HCT116 (cell line): ENCODE measurements around the gene ZSCAN2. TPM values are rescaled to one million over a fixed set of nuclear protein-coding genes. Genes with fewer than 3 reads are reported as not detected.

Experiments
- ATAC-seq: fragments of 200-7000 bp; cut with Tn5 transposase; 2 replicates; pipeline ENCODE4 v1.9.1; 2020; ENCODE audit warnings: mild to moderate bottlenecking, moderate library complexity
- BruUV-seq: library from RNA; stranded (reverse); fragments of 400-500 nt; replicated peaks from 2 replicates; lab custom pipeline; 2021; lab: Mats Ljungman, UMichigan
- CTCF ChIA-PET: fragments of 300-600 bp; sonication (Branson Sonifier 250); formaldehyde crosslinking; loops from one replicate; lab custom pipeline; 2021; ENCODE audit warnings: antibody characterized with exemption; lab: Charles Lee
- POLR2A ChIA-PET: fragments of 300-600, 350-600 bp; sonication (Branson Sonifier 250); formaldehyde crosslinking; loops from one replicate; lab custom pipeline; 2021; ENCODE audit warnings: antibody characterized with exemption; lab: Charles Lee
- RAD21 ChIA-PET, 2 experiments: fragments of 300-600 bp; sonication (Branson Sonifier 250); formaldehyde crosslinking; loops; one replicate each; lab custom pipeline; 2023; ENCODE audit warnings: low total read pairs in 2 of 2; ENCODE audit not compliant: uncharacterized antibody in 2 of 2, unreplicated experiment in 2 of 2, low non-redundant PET in 1 of 2; lab: Charles Lee
- DNase-seq: peaks from one replicate; pipeline ENCODE4 v3.0.0-alpha.2; 2010; ENCODE audit warnings: low read depth, low spot score
- H2AFZ ChIP-seq: fragments of 200-600 bp; shearing (Covaris generic), sonication (generic); 2 replicates; pipeline ENCODE4 v1.6.1; 2017; ENCODE audit warnings: low read depth, mixed run types, mixed read lengths, antibody characterized with exemption, low read length; ENCODE audit not compliant: poor library complexity, severe bottlenecking
- H3K27ac ChIP-seq: 2 replicates; pipeline ENCODE4 v1.5.1; 2012; ENCODE audit warnings: low read depth, low read length
- H3K27me3 ChIP-seq: fragments of 200-600 bp; sonication (generic); 2 replicates; pipeline ENCODE4 v1.6.1; 2016; ENCODE audit warnings: mixed run types, low read length, mixed read lengths; ENCODE audit not compliant: insufficient read depth
- H3K36me3 ChIP-seq, 2 experiments: fragments of 200-500 bp in 1 of 2; fragments of 200-600 bp in 1 of 2; sonication (Bioruptor generic) in 1 of 2; sonication (generic) in 1 of 2; 2 replicates each; pipeline versions ENCODE4 v1.5.1 to v1.6.1; 2014 to 2016; ENCODE audit warnings: low read length in 2 of 2, inconsistent platforms in 1 of 2, mixed read lengths in 1 of 2, mixed run types in 1 of 2; ENCODE audit not compliant: insufficient read depth in 2 of 2, control insufficient read depth in 1 of 2
- H3K4me1 ChIP-seq, 2 experiments: fragments of 200-600 bp in 1 of 2; sonication (generic) in 1 of 2; 2 replicates each; pipeline versions ENCODE4 v1.5.1 to v1.6.1; 2012 to 2017; ENCODE audit warnings: low read length in 2 of 2, inconsistent platforms in 1 of 2, mild to moderate bottlenecking in 1 of 2, mixed read lengths in 1 of 2, mixed run types in 1 of 2, moderate library complexity in 1 of 2; ENCODE audit not compliant: insufficient read depth in 2 of 2, control insufficient read depth in 1 of 2
- H3K4me2 ChIP-seq: fragments of 200-600 bp; sonication (generic); 2 replicates; pipeline ENCODE4 v1.6.1; 2017; ENCODE audit warnings: mixed run types, low read length, mixed read lengths
- H3K4me3 ChIP-seq, 2 experiments: fragments of 200-600 bp in 1 of 2; sonication (generic) in 1 of 2; replicated peaks in 1 of 2; 2 replicates each; pipeline ENCODE4 v1.5.1; 2011 to 2016; ENCODE audit warnings: low read length in 2 of 2, control low read depth in 1 of 2, low read depth in 1 of 2, mild to moderate bottlenecking in 1 of 2, mixed read lengths in 1 of 2, mixed run types in 1 of 2
- H3K79me2 ChIP-seq: fragments of 200-600 bp; sonication (generic); 2 replicates; pipeline ENCODE4 v1.6.1; 2017; ENCODE audit warnings: mild to moderate bottlenecking, mixed run types, low read length, moderate library complexity, mixed read lengths; ENCODE audit not compliant: insufficient read depth
- H3K9ac ChIP-seq: fragments of 200-600 bp; sonication (generic); 2 replicates; pipeline ENCODE4 v1.6.1; 2016; ENCODE audit warnings: low read length, mixed read lengths
- H3K9me2 ChIP-seq: fragments of 200-600 bp; sonication (generic), shearing (Covaris generic); 2 replicates; pipeline ENCODE4 v1.6.1; 2017; ENCODE audit warnings: mixed run types, mild to moderate bottlenecking, moderate library complexity; ENCODE audit not compliant: insufficient read depth
- H3K9me3 ChIP-seq, 2 experiments: fragments of 200-500 bp in 1 of 2; fragments of 200-600 bp in 1 of 2; sonication (Bioruptor generic) in 1 of 2; sonication (generic) in 1 of 2; 2 replicates each; pipeline ENCODE4 v1.6.1; 2014 to 2017; ENCODE audit warnings: low read length in 2 of 2, mixed read lengths in 2 of 2, inconsistent platforms in 1 of 2, low read depth in 1 of 2, mild to moderate bottlenecking in 1 of 2, mixed run types in 1 of 2, moderate library complexity in 1 of 2; ENCODE audit not compliant: control insufficient read depth in 1 of 2, insufficient read depth in 1 of 2
- H4K20me1 ChIP-seq: fragments of 200-600 bp; sonication (generic), shearing (Covaris generic); 2 replicates; pipeline ENCODE4 v1.6.1; 2017; ENCODE audit warnings: mixed run types, mild to moderate bottlenecking, moderate library complexity; ENCODE audit not compliant: insufficient read depth
- ATF3 ChIP-seq: IDR thresholded peaks from 2 replicates; pipeline ENCODE4 v1.6.1; 2012
- CEBPB ChIP-seq: IDR thresholded peaks from 2 replicates; pipeline ENCODE4 v1.6.1; 2012; ENCODE audit warnings: low read depth
- EGR1 ChIP-seq: IDR thresholded peaks from 2 replicates; pipeline ENCODE4 v1.6.1; 2012; ENCODE audit warnings: low read depth
- ELF1 ChIP-seq: IDR thresholded peaks from 2 replicates; pipeline ENCODE4 v1.6.1; 2012; ENCODE audit warnings: low read depth, borderline replicate concordance
- EZH2phosphoT487 ChIP-seq: fragments of 200-600 bp; IDR thresholded peaks from 2 replicates; pipeline ENCODE4 v1.6.1; 2018; ENCODE audit warnings: antibody characterized with exemption, borderline replicate concordance
- MAX ChIP-seq: IDR thresholded peaks from 2 replicates; pipeline ENCODE4 v1.6.1; 2012
- POLR2AphosphoS5 ChIP-seq: IDR thresholded peaks from 2 replicates; pipeline ENCODE4 v1.6.1; 2011; ENCODE audit warnings: mild to moderate bottlenecking, low read depth, low read length, moderate library complexity
- RAD21 ChIP-seq: IDR thresholded peaks from 2 replicates; pipeline ENCODE4 v1.6.1; 2012; ENCODE audit warnings: low read depth, mild to moderate bottlenecking
- REST ChIP-seq: IDR thresholded peaks from 2 replicates; pipeline ENCODE4 v1.6.1; 2012; ENCODE audit warnings: low read depth
- SRF ChIP-seq: IDR thresholded peaks from 2 replicates; pipeline ENCODE4 v1.6.1; 2012; ENCODE audit warnings: low read depth
- TCF7L2 ChIP-seq: IDR thresholded peaks from 2 replicates; pipeline ENCODE4 v1.7.0; 2011; ENCODE audit warnings: borderline replicate concordance, inconsistent platforms; ENCODE audit not compliant: insufficient read depth, insufficient read length; ENCODE audit errors: extremely low read depth
- YY1 ChIP-seq: IDR thresholded peaks from 2 replicates; pipeline ENCODE4 v1.6.1; 2011; ENCODE audit warnings: low read length, low read depth, moderate library complexity, mild to moderate bottlenecking; ENCODE audit not compliant: insufficient replicate concordance; ENCODE audit errors: extremely low read depth
- ZFX ChIP-seq: fragments of 450-650 bp; IDR thresholded peaks from 2 replicates; pipeline ENCODE4 v1.6.1; 2017
- intact Hi-C: fragments of 100-400 bp; cut with micrococcal nuclease; formaldehyde crosslinking; loops from 2 replicates; pipeline ENCODE4 v1.10.0; 2022
- total RNA-seq: library from RNA; stranded (reverse); gene quantifications from one replicate; pipeline ENCODE4 v1.2.1, GENCODE V29; 2021; ENCODE audit not compliant: unreplicated experiment

The ZSCAN2 gene
- total RNA-seq, 1 experiment from 2014 or later = 15.5 TPM

GRCh38 chr15:84661001-84661400, 60.2 kb downstream of the ZSCAN2 start:
- TF ChIP-seq TCF7L2 = no peak
- no peak for TF ChIP-seq ELF1
- no peak for TF ChIP-seq CEBPB
- intact Hi-C loops = no loop called here
- no peak overlapping the region for H3K9ac ChIP-seq
- H3K36me3 ChIP-seq = peaks cover 2 to 6% of the 10 kb centered on the region in 2 experiments; a peak in 1 of 4 replicates
- H3K79me2 ChIP-seq = no peaks in the 10 kb centered on the region
- no peaks in the 10 kb centered on the region for H4K20me1 ChIP-seq
- H3K4me2 ChIP-seq = no peak overlapping the region
- no peaks in the 10 kb centered on the region for H3K9me2 ChIP-seq
- ATAC-seq = no peak
- DNase-seq = no peak
- BruUV-seq = no TSS peak
- ChIA-PET CTCF (no interaction called here), POLR2A (no interaction called here), RAD21 (interaction anchor here in 1 of 2 experiments (0.7 kb wide), 1 partner anchor 52 kb away, joined by 3 read pairs; no protein-coding TSS in a partner anchor)
- no peak overlapping the region for H3K4me3 ChIP-seq
- H3K27ac ChIP-seq = no peak overlapping the region
- H3K4me1 ChIP-seq = peaks cover 10 to 21% of the 10 kb centered on the region in 2 experiments; a peak in 3 of 4 replicates
- H3K9me3 ChIP-seq = no peaks in the 10 kb centered on the region
- H3K27me3 ChIP-seq = no peaks in the 10 kb centered on the region
- H2AFZ ChIP-seq = no peak overlapping the region

- no peak overlapping the region for H3K4me2 ChIP-seq
- intact Hi-C loops = no loop called here
- CTCF ChIA-PET = no interaction called here
- H2AFZ ChIP-seq = no peak overlapping the region
- H3K79me2 ChIP-seq = no peaks in the 10 kb centered on the region
- RAD21 ChIA-PET = no interaction called here
- POLR2A ChIA-PET = interaction anchor here (0.7 kb wide), 1 partner anchor 314 kb away, joined by 4 read pairs; no protein-coding TSS in a partner anchor
- H3K27me3 ChIP-seq = no peaks in the 10 kb centered on the region
- H3K27ac ChIP-seq = no peak overlapping the region
- H3K4me1 ChIP-seq = no peaks in the 10 kb centered on the region; a peak in 1 of 4 replicates
- no peak for DNase-seq
- no peak overlapping the region for H3K4me3 ChIP-seq
- no peaks in the 10 kb centered on the region for H3K9me3 ChIP-seq
- peaks cover 18 to 34% of the 10 kb centered on the region in 2 experiments for H3K36me3 ChIP-seq
- H3K9me2 ChIP-seq = no peaks in the 10 kb centered on the region
- ATAC-seq = no peak
- 0 out of 2 replicates have a peak, but pooled peaks cover 4% of the 10 kb centered on the region for H4K20me1 ChIP-seq
- BruUV-seq = no TSS peak
- H3K9ac ChIP-seq = no peak overlapping the region
- no peak for TF ChIP-seq YY1
- TF ChIP-seq MAX = no peak
- TF ChIP-seq EZH2phosphoT487 = no peak
- TF ChIP-seq POLR2AphosphoS5 = no peak
- TF ChIP-seq EGR1 = no peak
- no peak for TF ChIP-seq ATF3
- no peak for TF ChIP-seq REST
- TF ChIP-seq ELF1 = no peak
- no peak for TF ChIP-seq SRF
- no peak for TF ChIP-seq ZFX
- TF ChIP-seq RAD21 = no peak
- TF ChIP-seq, all 23 proteins: peak for 0
These were observed 65.6 kb downstream of the ZSCAN2 start for GRCh38 chr15:84666373-84666772.
